ENCODE results near the gene DIO2.

DNA sequence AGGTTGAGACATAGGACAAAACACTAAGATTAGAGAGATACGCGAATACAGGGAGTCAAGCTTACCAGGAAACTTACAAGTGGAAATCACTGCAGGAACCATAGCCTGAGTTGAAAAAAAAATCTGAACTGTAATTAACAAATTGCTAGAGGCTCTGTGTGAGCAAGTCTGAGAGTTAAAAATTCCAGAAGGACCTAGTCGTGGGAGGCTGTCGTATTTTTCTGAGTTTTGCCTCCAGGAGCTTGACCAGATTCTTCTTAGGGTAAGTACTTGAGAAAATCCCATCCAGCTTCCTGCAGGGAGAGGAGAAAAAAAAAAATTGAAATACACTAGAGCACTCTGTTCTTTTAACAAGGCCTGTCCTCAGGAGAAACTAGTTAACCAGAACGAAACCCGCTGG, 22.7 kb downstream of the DIO2 start:
- TF ChIP-seq, protein P1, sequence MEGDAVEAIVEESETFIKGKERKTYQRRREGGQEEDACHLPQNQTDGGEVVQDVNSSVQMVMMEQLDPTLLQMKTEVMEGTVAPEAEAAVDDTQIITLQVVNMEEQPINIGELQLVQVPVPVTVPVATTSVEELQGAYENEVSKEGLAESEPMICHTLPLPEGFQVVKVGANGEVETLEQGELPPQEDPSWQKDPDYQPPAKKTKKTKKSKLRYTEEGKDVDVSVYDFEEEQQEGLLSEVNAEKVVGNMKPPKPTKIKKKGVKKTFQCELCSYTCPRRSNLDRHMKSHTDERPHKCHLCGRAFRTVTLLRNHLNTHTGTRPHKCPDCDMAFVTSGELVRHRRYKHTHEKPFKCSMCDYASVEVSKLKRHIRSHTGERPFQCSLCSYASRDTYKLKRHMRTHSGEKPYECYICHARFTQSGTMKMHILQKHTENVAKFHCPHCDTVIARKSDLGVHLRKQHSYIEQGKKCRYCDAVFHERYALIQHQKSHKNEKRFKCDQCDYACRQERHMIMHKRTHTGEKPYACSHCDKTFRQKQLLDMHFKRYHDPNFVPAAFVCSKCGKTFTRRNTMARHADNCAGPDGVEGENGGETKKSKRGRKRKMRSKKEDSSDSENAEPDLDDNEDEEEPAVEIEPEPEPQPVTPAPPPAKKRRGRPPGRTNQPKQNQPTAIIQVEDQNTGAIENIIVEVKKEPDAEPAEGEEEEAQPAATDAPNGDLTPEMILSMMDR (IDR thresholded peaks at IDR 0.05 in 4 of 5, conservative IDR thresholded peaks at IDR 0.05 in 1 of 5): no peak
- TF ChIP-seq POLR2A (IDR thresholded peaks at IDR 0.05): no peak
